ENCODE results near the gene MBTD1.

Gene MBTD1

GRCh38 chr17:51230306-51230705 lies 29.5 kb downstream of the MBTD1 start:
- TF ChIP-seq GATA2 (IDR thresholded peaks at IDR 0.05; ENCODE audit: low read depth, low read length) = no peak
- no peak for TF ChIP-seq GATA3 (IDR thresholded peaks at IDR 0.05; ENCODE audit: low read depth, low read length)

GRCh38 chr17:51229889-51230288 lies 30.0 kb downstream of the MBTD1 start:
- TF ChIP-seq GATA2 (IDR thresholded peaks at IDR 0.05; ENCODE audit: low read depth, low read length) (no peak), GATA3 (IDR thresholded peaks at IDR 0.05; ENCODE audit: low read depth, low read length) (no peak)

GRCh38 chr17:51228161-51228560 lies 31.7 kb downstream of the MBTD1 start:
- TF ChIP-seq GATA2 (IDR thresholded peaks at IDR 0.05; ENCODE audit: low read depth, low read length) = no peak
- no peak for TF ChIP-seq GATA3 (IDR thresholded peaks at IDR 0.05; ENCODE audit: low read depth, low read length)

GRCh38 chr17:51224402-51225262 lies 35.2 kb downstream of the MBTD1 start:
- no peak for TF ChIP-seq GATA2 (IDR thresholded peaks at IDR 0.05; ENCODE audit: low read depth, low read length)

- TF ChIP-seq GATA3 (IDR thresholded peaks at IDR 0.05; ENCODE audit: low read depth, low read length) = no peak
- no peak for TF ChIP-seq GATA2 (IDR thresholded peaks at IDR 0.05; ENCODE audit: low read depth, low read length)
Measured at GRCh38 chr17:51221322-51221721, 38.5 kb downstream of the MBTD1 start.

GRCh38 chr17:51217946-51218345 lies 41.9 kb downstream of the MBTD1 start:
- no peak for TF ChIP-seq GATA2 (IDR thresholded peaks at IDR 0.05; ENCODE audit: low read depth, low read length)
- TF ChIP-seq GATA3 (IDR thresholded peaks at IDR 0.05; ENCODE audit: low read depth, low read length) = no peak

GRCh38 chr17:51214920-51215319 lies 44.9 kb downstream of the MBTD1 start:
- TF ChIP-seq GATA2 (IDR thresholded peaks at IDR 0.05; ENCODE audit: low read depth, low read length) (no peak), GATA3 (IDR thresholded peaks at IDR 0.05; ENCODE audit: low read depth, low read length) (no peak)

- peak; percentile 61; the same call in 1 of the 2 replicates for TF ChIP-seq GATA2 (IDR thresholded peaks at IDR 0.05; ENCODE audit: low read depth, low read length)
- peak; percentile 53; the same call in 1 of the 2 replicates for TF ChIP-seq GATA3 (IDR thresholded peaks at IDR 0.05; ENCODE audit: low read depth, low read length)
Measured at GRCh38 chr17:51203838-51204237, 56.0 kb downstream of the MBTD1 start.

- no peak for TF ChIP-seq GATA2 (IDR thresholded peaks at IDR 0.05; ENCODE audit: low read depth, low read length)
- TF ChIP-seq GATA3 (IDR thresholded peaks at IDR 0.05; ENCODE audit: low read depth, low read length) = no peak
Measured at GRCh38 chr17:51200846-51201245, 59.0 kb downstream of the MBTD1 start.

- no peak for TF ChIP-seq GATA3 (IDR thresholded peaks at IDR 0.05; ENCODE audit: low read depth, low read length)
- no peak for TF ChIP-seq GATA2 (IDR thresholded peaks at IDR 0.05; ENCODE audit: low read depth, low read length)
Measured at GRCh38 chr17:51200295-51200694, 59.6 kb downstream of the MBTD1 start.

GRCh38 chr17:51197754-51198153 lies 62.1 kb downstream of the MBTD1 start:
- TF ChIP-seq GATA3 (IDR thresholded peaks at IDR 0.05; ENCODE audit: low read depth, low read length) = no peak
- no peak for TF ChIP-seq GATA2 (IDR thresholded peaks at IDR 0.05; ENCODE audit: low read depth, low read length)

GRCh38 chr17:51191895-51192294 lies 68.0 kb downstream of the MBTD1 start:
- TF ChIP-seq GATA2 (IDR thresholded peaks at IDR 0.05; ENCODE audit: low read depth, low read length) (no peak), GATA3 (IDR thresholded peaks at IDR 0.05; ENCODE audit: low read depth, low read length) (no peak)

GRCh38 chr17:51189628-51190027 lies 70.2 kb downstream of the MBTD1 start:
- no peak for TF ChIP-seq GATA3 (IDR thresholded peaks at IDR 0.05; ENCODE audit: low read depth, low read length)
- TF ChIP-seq GATA2 (IDR thresholded peaks at IDR 0.05; ENCODE audit: low read depth, low read length) = no peak

- no peak for TF ChIP-seq GATA2 (IDR thresholded peaks at IDR 0.05; ENCODE audit: low read depth, low read length)
- no peak for TF ChIP-seq GATA3 (IDR thresholded peaks at IDR 0.05; ENCODE audit: low read depth, low read length)
Measured at GRCh38 chr17:51189162-51189561, 70.7 kb downstream of the MBTD1 start.

- no peak for TF ChIP-seq GATA3 (IDR thresholded peaks at IDR 0.05; ENCODE audit: low read depth, low read length)
- TF ChIP-seq GATA2 (IDR thresholded peaks at IDR 0.05; ENCODE audit: low read depth, low read length) = no peak
Measured at GRCh38 chr17:51188271-51188833, 71.5 kb downstream of the MBTD1 start.

Measured in SH-SY5Y (cell line).